GM12865 (cell line): ENCODE data around the gene BTBD16.

Source experiments
- DNase-seq: peaks from one replicate; pipeline ENCODE4 v3.0.0; 2010; ENCODE audit warnings: low read depth
- H3K4me3 ChIP-seq: 2 replicates; pipeline ENCODE4 v1.5.1; 2011; ENCODE audit warnings: mild to moderate bottlenecking, low read depth, low read length, control low read depth
- TF ChIP-seq, protein P1 (sequence below): IDR thresholded peaks from 2 replicates; pipeline ENCODE4 v1.5.1; 2011; ENCODE audit warnings: low read length, control low read depth, low read depth, inconsistent platforms; ENCODE audit not compliant: insufficient read depth; ENCODE audit errors: missing control alignments

BTBD16 gene

GRCh38 chr10:122298598-122299301, 27.7 kb downstream of the BTBD16 start:
- TF ChIP-seq, protein P1, sequence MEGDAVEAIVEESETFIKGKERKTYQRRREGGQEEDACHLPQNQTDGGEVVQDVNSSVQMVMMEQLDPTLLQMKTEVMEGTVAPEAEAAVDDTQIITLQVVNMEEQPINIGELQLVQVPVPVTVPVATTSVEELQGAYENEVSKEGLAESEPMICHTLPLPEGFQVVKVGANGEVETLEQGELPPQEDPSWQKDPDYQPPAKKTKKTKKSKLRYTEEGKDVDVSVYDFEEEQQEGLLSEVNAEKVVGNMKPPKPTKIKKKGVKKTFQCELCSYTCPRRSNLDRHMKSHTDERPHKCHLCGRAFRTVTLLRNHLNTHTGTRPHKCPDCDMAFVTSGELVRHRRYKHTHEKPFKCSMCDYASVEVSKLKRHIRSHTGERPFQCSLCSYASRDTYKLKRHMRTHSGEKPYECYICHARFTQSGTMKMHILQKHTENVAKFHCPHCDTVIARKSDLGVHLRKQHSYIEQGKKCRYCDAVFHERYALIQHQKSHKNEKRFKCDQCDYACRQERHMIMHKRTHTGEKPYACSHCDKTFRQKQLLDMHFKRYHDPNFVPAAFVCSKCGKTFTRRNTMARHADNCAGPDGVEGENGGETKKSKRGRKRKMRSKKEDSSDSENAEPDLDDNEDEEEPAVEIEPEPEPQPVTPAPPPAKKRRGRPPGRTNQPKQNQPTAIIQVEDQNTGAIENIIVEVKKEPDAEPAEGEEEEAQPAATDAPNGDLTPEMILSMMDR: peak; percentile 85
- DNase-seq: peak; percentile 75
- H3K4me3 ChIP-seq: no peak overlapping the region

GRCh38 chr10:122299423-122300075, 28.5 kb downstream of the BTBD16 start:
- no peak overlapping the region for H3K4me3 ChIP-seq
- TF ChIP-seq, protein P1: no peak
- DNase-seq: no peak

DNA sequence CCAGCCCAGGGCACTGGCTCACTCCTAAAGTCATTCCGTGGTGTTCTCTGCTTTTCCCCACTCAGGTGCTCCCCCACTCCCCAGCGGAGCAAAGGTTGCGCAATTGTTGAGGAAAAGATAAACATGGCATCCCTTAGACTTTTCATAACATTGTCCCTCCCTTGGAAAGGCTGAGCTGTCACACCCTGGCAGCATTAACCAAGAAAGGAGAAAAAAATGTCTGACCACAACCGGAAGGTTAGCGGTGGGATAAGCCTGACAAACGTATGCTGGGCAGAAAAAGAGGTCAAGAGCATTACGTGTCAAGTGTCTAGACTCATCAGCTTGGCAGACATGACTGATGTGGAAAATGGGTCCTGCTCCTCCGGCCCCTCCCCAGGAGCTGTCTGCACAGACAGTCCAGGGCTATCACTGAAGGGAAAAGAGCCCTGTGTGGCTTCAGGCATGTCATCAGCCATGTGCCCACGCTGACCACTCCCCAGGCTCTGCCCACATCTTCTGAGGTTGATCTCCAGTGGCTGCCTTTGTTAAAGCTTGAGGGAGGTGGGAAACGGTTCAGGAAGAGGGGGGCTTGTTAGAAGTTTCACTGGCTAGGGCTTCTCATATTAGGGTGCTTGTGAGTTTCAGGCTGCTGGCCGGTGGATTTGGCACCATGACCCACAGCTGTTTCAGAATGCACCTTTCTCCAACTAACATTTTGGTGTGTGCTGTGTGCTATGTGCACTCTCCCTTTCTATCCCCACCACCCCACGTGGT, 30.1 kb downstream of the BTBD16 start:
- no peak for DNase-seq
- TF ChIP-seq, protein P1: no peak

GRCh38 chr10:122301811-122302115, 30.7 kb downstream of the BTBD16 start:
- DNase-seq: no peak
- TF ChIP-seq, protein P1: no peak
- no peak overlapping the region for H3K4me3 ChIP-seq

More for the DNA sequence above, 30.1 kb downstream of the BTBD16 start:
- no peak overlapping the region for H3K4me3 ChIP-seq

DNA sequence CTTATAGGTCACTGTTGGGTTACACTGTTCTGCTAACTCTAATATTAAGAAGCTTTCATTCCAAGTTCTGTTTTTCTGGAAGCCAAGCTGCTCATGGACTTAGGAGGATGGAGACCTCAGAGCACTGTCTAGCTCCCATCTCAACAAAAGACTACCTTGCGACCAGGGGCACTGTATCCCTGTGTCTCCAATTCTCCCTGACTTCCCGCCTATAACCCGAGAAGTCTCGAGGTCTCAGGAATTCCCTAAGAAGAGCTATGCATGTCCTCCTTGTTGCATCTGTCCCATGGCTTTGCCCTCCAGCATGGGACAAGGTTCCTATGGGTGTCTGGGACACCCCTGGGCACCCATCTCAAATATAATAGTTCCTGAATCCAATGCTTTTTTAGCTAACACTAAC, 31.2 kb downstream of the BTBD16 start:
- DNase-seq: no peak
- TF ChIP-seq, protein P1: no peak
- H3K4me3 ChIP-seq: no peak overlapping the region

GRCh38 chr10:122303271-122304053, 32.4 kb downstream of the BTBD16 start:
- H3K4me3 ChIP-seq: no peak overlapping the region
- TF ChIP-seq, protein P1: no peak

More at GRCh38 chr10:122303271-122304053, 32.4 kb downstream of the BTBD16 start:
- no peak for DNase-seq
